OCI-LY1 (cell line): ENCODE measurements around the gene XPO1.

Source experiments
- H2AFZ ChIP-seq: fragments of 200-600 bp; sonication (generic), shearing (Covaris generic); 2 replicates; pipeline ENCODE4 v1.6.0; 2014; ENCODE audit warnings: antibody characterized with exemption, mild to moderate bottlenecking, low read length
- H3F3A ChIP-seq: fragments of 200-600 bp; sonication (generic), shearing (Covaris generic); 2 replicates; pipeline ENCODE4 v1.6.0; 2014; ENCODE audit warnings: mild to moderate bottlenecking, antibody characterized with exemption, low read length, moderate library complexity; ENCODE audit not compliant: insufficient read depth
- H3K27ac ChIP-seq: fragments of 200-600 bp; sonication (generic); 2 replicates; pipeline ENCODE4 v1.5.1; 2014; ENCODE audit warnings: low read length, mixed run types, mild to moderate bottlenecking, low read depth; ENCODE audit not compliant: poor library complexity, severe bottlenecking
- H3K27me3 ChIP-seq: fragments of 200-600 bp; sonication (generic); 2 replicates; pipeline ENCODE4 v1.6.0; 2014; ENCODE audit warnings: antibody characterized with exemption, mild to moderate bottlenecking, low read length, moderate library complexity; ENCODE audit not compliant: insufficient read depth
- H3K36me3 ChIP-seq: fragments of 200-600 bp; sonication (generic); 2 replicates; pipeline ENCODE4 v1.6.1; 2014; ENCODE audit warnings: mild to moderate bottlenecking, antibody characterized with exemption, low read length, moderate library complexity, mixed read lengths; ENCODE audit not compliant: insufficient read depth
- H3K4me1 ChIP-seq: fragments of 200-600 bp; sonication (generic); 2 replicates; pipeline ENCODE4 v1.5.1; 2014; ENCODE audit warnings: mild to moderate bottlenecking, low read length, moderate library complexity; ENCODE audit not compliant: insufficient read depth, severe bottlenecking
- H3K4me2 ChIP-seq: fragments of 200-600 bp; sonication (generic), shearing (Covaris generic); 2 replicates; pipeline ENCODE4 v1.6.1; 2014; ENCODE audit warnings: low read length
- H3K4me3 ChIP-seq: fragments of 200-600 bp; sonication (generic); 2 replicates; pipeline ENCODE4 v1.5.1; 2014; ENCODE audit warnings: low read length, low read depth, mild to moderate bottlenecking, mixed read lengths; ENCODE audit not compliant: poor library complexity, severe bottlenecking
- H3K79me2 ChIP-seq: fragments of 200-600 bp; shearing (Covaris generic); 2 replicates; pipeline ENCODE4 v1.6.1; 2016; ENCODE audit warnings: mixed run types, low read length, mixed read lengths; ENCODE audit not compliant: insufficient read depth
- H3K9ac ChIP-seq: fragments of 200-600 bp; sonication (generic), shearing (Covaris generic); 2 replicates; pipeline ENCODE4 v1.6.1; 2014; ENCODE audit warnings: mild to moderate bottlenecking, low read length, mixed read lengths
- H3K9me2 ChIP-seq: fragments of 200-600 bp; sonication (generic), shearing (Covaris generic); 2 replicates; pipeline ENCODE4 v1.6.1; 2014; ENCODE audit warnings: low read depth, mild to moderate bottlenecking, low read length, mixed read lengths
- H3K9me3 ChIP-seq: fragments of 200-600 bp; shearing (Covaris generic); 2 replicates; pipeline ENCODE4 v1.6.1; 2014; ENCODE audit warnings: low read length, mixed read lengths
- H4K20me1 ChIP-seq: fragments of 200-600 bp; sonication (generic), shearing (Covaris generic); 2 replicates; pipeline ENCODE4 v1.6.0; 2016; ENCODE audit warnings: mild to moderate bottlenecking, low read length; ENCODE audit not compliant: insufficient read depth
- CTCF ChIP-seq: fragments of 200-600 bp; sonication (generic), shearing (Covaris generic); IDR thresholded peaks from 2 replicates; pipeline ENCODE4 v1.5.1; 2017; ENCODE audit warnings: mild to moderate bottlenecking, antibody characterized with exemption, low read length, moderate library complexity, mixed read lengths
- EZH2 ChIP-seq: fragments of 200-600 bp; sonication (generic), shearing (Covaris generic); IDR thresholded peaks from 2 replicates; pipeline ENCODE4 v1.8.0; 2017; ENCODE audit warnings: borderline replicate concordance, mixed run types, mild to moderate bottlenecking, antibody characterized with exemption, low read length, moderate library complexity, mixed read lengths

XPO1 gene

DNA sequence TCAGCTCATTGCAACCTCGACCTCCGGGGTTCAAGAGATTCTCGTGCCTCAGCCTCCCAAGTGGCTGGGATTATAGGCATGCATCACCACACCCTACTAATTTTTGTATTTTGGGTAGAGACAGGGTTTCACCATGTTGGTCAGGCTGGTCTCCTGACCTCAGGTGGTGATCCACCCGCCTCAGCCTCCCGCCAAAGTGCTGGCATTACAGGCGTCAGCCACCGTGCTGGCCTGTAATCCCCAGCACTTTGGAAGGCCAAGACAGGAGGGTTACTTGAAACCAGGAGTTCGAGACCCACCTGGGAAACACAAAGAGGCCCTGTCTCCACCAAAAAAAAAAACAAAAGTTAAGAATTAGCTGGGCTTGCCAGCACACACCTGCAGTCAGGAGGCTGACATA is 85.8 kb downstream of the XPO1 start:
- no peak overlapping the region for H3K4me3 ChIP-seq
- peaks cover 45% of the 10 kb centered on the region for H3K4me1 ChIP-seq
- no peaks in the 10 kb centered on the region for H3K9me2 ChIP-seq
- H3K27ac ChIP-seq: peak overlapping the region; percentile 45
- no peaks in the 10 kb centered on the region for H3K27me3 ChIP-seq
- peaks cover 100% of the 10 kb centered on the region for H3K79me2 ChIP-seq
- TF ChIP-seq EZH2: no peak
- TF ChIP-seq CTCF: no peak
- no peaks in the 10 kb centered on the region for H4K20me1 ChIP-seq
- no peaks in the 10 kb centered on the region for H3F3A ChIP-seq
- peaks cover 22% of the 10 kb centered on the region for H3K36me3 ChIP-seq
- no peak overlapping the region for H3K4me2 ChIP-seq
- no peak overlapping the region for H2AFZ ChIP-seq
- H3K9me3 ChIP-seq: no peaks in the 10 kb centered on the region
- no peak overlapping the region for H3K9ac ChIP-seq

DNA sequence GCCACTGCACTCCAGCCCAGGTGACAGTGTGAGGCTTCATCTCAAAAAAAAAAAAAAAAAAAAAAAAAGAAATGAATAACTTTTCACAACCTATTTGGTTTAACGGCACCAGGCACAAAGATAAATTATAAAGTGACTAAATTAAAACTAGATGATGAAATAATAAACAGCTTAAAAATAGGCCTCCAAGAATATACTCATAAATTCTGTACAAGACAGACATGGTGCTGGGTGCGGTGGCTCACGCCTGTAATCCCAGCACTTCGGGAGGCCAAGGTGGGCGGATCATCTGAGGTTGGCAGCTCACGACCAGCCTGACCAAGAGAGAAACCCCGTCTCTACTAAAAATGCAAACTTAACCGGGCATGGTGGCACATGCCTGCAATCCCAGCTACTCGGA is 87.0 kb downstream of the XPO1 start:
- Histone ChIP-seq H3K9me3 (no peaks in the 10 kb centered on the region), H2AFZ (no peak overlapping the region), H3K9me2 (no peaks in the 10 kb centered on the region), H3F3A (no peaks in the 10 kb centered on the region), H3K9ac (no peak overlapping the region), H3K4me2 (no peak overlapping the region), H3K36me3 (peaks cover 22% of the 10 kb centered on the region), H3K27ac (no peak overlapping the region), H3K4me3 (no peak overlapping the region), H3K79me2 (peaks cover 100% of the 10 kb centered on the region), H4K20me1 (no peaks in the 10 kb centered on the region), H3K27me3 (no peaks in the 10 kb centered on the region), H3K4me1 (peaks cover 50% of the 10 kb centered on the region)
- no peak for TF ChIP-seq EZH2

DNA sequence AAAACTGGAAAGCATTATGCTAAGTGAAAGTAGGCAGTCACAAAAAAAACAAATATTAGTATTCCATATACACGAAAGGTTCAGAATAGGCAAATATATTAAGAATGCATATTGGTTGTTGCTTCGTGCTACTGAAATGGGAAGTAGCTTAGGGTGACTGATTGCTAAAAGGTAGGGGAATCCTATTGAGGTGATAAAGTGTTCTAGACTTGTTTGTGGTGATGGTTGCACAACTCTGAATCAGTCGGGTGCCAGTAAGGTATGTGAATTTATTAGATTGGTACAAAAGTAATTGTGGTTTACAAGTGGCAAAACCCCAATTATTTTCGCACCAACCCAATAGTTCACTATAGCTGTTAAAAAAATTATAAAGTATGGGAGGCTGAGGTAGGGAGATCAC is 88.0 kb downstream of the XPO1 start:
- H3K4me1 ChIP-seq: peaks cover 50% of the 10 kb centered on the region

More for the DNA sequence above, 88.0 kb downstream of the XPO1 start:
- no peak overlapping the region for H3K9ac ChIP-seq
- no peaks in the 10 kb centered on the region for H3K9me3 ChIP-seq
- peaks cover 15% of the 10 kb centered on the region for H3K36me3 ChIP-seq
- H3K9me2 ChIP-seq: no peaks in the 10 kb centered on the region
- H3K4me3 ChIP-seq: no peak overlapping the region
- no peak overlapping the region for H3K4me2 ChIP-seq
- H3F3A ChIP-seq: no peaks in the 10 kb centered on the region
- no peaks in the 10 kb centered on the region for H4K20me1 ChIP-seq
- H3K27me3 ChIP-seq: no peaks in the 10 kb centered on the region
- H2AFZ ChIP-seq: no peak overlapping the region
- no peak for TF ChIP-seq CTCF
- no peak for TF ChIP-seq EZH2
- H3K27ac ChIP-seq: peak overlapping the region; percentile 29
- peaks cover 100% of the 10 kb centered on the region for H3K79me2 ChIP-seq
